Activated naive CD4-positive, alpha-beta T cell treated with anti-CD3 and anti-CD28 coated beads, Interleukin-2, amount 50 U/mL, for 72 hours (primary cell): Measurements from ENCODE around the gene UMAD1. TPM values are rescaled to one million over a fixed set of nuclear protein-coding genes. Genes with fewer than 3 reads are reported as not detected.
A peak's percentile ranks its signal among the peaks of the same experiment; 100 is the strongest.
"Not testable (repeated sequence)": the region's sequence is repeated elsewhere in the genome, so short reads cannot be mapped to it uniquely, and the experiment has no call there.

Source experiments
- ATAC-seq, 2 donors: fragments of 150-1000 bp; cut with Tn5 transposase; 2 replicates each; pipeline ENCODE4 v1.10.0; 2021; ENCODE audit warnings: mild to moderate bottlenecking in 2 of 2, moderate library complexity in 2 of 2
- DNase-seq, 2 donors: peaks; one replicate each; pipeline ENCODE4 v3.0.0; 2021 to 2022; ENCODE audit warnings: low spot score in 2 of 2
- H3K27ac Mint-ChIP-seq, 2 donors: one replicate each; pipeline ENCODE4 v1.8.0; 2022; ENCODE audit warnings: mild to moderate bottlenecking in 2 of 2, mixed read lengths in 2 of 2
- H3K36me3 Mint-ChIP-seq, 2 donors: one replicate each; pipeline ENCODE4 v1.8.0; 2022; ENCODE audit warnings: mixed read lengths in 2 of 2
- H3K9me3 Mint-ChIP-seq, 2 donors: one replicate each; pipeline ENCODE4 v1.8.0; 2022; ENCODE audit warnings: mixed read lengths in 2 of 2
- total RNA-seq, 2 donors: library from RNA; stranded (reverse); gene quantifications; one replicate each; pipeline ENCODE4 v1.2.3, GENCODE V29; 2022

The UMAD1 gene
- total RNA-seq, 2 donors from 2014 or later, result 11.8 to 13.0 TPM

GRCh38 chr7:7810380-7810779, 169.8 kb downstream of the UMAD1 start:
- H3K27ac Mint-ChIP-seq, result peak overlapping the region in 1 of 2 donors; percentile 9
- ATAC-seq (no peak), DNase-seq (no peak)
- H3K9me3 Mint-ChIP-seq, result no peaks in the 10 kb centered on the region
- H3K36me3 Mint-ChIP-seq, result peaks cover 0 to 4% of the 10 kb centered on the region in 2 donors

- no peak for DNase-seq
- H3K36me3 Mint-ChIP-seq, result peaks cover 0 to 4% of the 10 kb centered on the region in 2 donors
- no peak for ATAC-seq
- no peaks in the 10 kb centered on the region for H3K9me3 Mint-ChIP-seq
- peak overlapping the region in 1 of 2 donors; percentile 9 for H3K27ac Mint-ChIP-seq
Observed at GRCh38 chr7:7810826-7811225, 170.3 kb downstream of the UMAD1 start.

DNA sequence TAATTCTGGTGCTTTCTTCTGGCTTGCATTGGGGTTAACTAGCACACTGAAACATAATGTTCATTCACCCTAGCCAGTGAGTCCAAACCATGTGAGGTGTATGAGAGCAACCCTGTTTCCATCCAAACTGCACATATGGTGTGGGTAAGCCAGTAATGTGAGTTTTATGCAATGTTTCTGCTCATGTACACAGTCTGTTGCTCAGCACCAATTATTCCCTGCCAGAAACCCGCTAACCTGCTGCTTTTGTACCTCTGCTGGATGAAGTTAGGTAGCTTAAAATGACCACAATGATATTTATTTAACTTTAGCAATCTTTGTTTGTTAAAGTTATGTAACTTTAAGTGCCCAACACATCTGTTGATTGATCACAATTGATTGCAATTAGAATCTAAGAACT, 171.6 kb downstream of the UMAD1 start:
- Mint-ChIP-seq H3K36me3 (peaks cover 0 to 4% of the 10 kb centered on the region in 2 donors), H3K9me3 (no peaks in the 10 kb centered on the region), H3K27ac (no peak overlapping the region)
- no peak for DNase-seq
- no peak for ATAC-seq

DNA sequence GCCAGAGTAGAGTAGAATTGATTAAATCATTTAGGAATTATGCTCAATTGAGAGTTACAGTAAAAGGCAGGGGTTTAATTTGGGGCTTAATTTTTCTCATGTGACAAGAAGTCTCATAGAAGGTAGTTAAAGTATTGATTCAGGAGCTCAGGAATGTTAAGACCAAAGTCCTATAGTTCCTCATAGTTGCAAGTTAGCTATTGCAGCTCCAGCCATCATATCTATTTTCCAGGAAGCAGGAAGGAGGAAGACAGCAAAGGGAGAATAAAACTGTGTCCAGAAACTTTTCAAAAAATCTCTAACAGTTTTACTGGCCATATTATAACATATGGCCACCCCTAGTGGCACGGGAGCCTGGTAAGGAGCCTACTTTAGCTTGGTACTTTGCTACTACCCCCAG, 174.8 kb downstream of the UMAD1 start:
- DNase-seq (no peak), ATAC-seq (no peak)
- Mint-ChIP-seq H3K27ac (no peak overlapping the region), H3K36me3 (peaks cover 4 to 13% of the 10 kb centered on the region in 2 donors), H3K9me3 (no peaks in the 10 kb centered on the region)

DNA sequence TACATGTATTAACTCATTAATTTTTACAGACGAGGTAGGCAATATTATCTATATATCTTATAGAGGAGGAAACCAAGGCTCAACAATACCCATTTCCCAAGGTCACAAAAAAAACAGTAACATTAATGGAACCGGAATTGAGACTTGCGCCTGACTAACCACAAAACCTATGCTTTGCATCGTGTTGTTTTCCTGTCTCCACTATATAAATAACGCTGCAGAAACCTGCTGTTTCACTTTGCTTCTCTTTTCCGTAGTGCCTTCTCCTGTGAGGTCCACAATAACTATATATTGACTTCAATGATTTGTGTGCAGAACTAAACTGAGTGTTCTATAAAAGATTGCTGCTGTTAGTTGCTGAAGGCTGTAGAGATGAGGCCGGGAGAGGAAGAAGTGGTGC, 175.5 kb downstream of the UMAD1 start:
- no peak for DNase-seq
- H3K27ac Mint-ChIP-seq, result no peak overlapping the region
- peaks cover 4 to 13% of the 10 kb centered on the region in 2 donors for H3K36me3 Mint-ChIP-seq

GRCh38 chr7:7816816-7817536, 176.4 kb downstream of the UMAD1 start:
- ATAC-seq, result peak; percentile 47 to 88
- DNase-seq, result peak in 1 of 2 donors; percentile 26
- Mint-ChIP-seq H3K36me3 (peaks cover 4 to 8% of the 10 kb centered on the region in 2 donors), H3K9me3 (no peaks in the 10 kb centered on the region), H3K27ac (no peak overlapping the region)

More for the DNA sequence above, 175.5 kb downstream of the UMAD1 start:
- ATAC-seq, result no peak
- no peaks in the 10 kb centered on the region for H3K9me3 Mint-ChIP-seq

DNA sequence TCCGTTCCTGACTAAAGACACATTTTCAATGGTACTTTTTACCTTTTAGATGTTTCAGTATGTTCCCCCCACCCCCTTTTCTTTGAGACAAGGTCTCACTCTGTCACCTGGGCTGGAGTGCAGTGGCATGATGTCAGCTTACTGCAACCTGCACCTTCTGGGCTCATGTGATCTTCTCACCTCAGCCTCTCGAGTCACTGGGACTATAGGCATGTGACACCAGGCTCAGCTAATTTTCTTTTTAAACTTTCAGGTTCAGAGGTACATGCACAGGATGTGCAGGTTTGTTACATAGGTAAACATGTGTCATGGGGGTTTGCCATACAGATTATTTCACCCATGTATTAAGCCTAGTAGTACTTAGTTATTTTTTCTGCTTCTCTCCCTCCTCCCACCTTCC, 177.2 kb downstream of the UMAD1 start:
- no peak for DNase-seq
- peak in 1 of 2 donors; percentile 39 for ATAC-seq
- H3K36me3 Mint-ChIP-seq, result peaks cover 4 to 8% of the 10 kb centered on the region in 2 donors
- H3K9me3 Mint-ChIP-seq, result no peaks in the 10 kb centered on the region
- H3K27ac Mint-ChIP-seq, result peak overlapping the region in 1 of 2 donors; percentile 48

GRCh38 chr7:7818179-7818578, 177.6 kb downstream of the UMAD1 start:
- not testable (repeated sequence) for H3K9me3 Mint-ChIP-seq, H3K36me3 Mint-ChIP-seq, ATAC-seq, DNase-seq
- peak overlapping the region in 1 of 2 donors; percentile 24 for H3K27ac Mint-ChIP-seq

- peaks cover 0 to 7% of the 10 kb centered on the region in 2 donors for H3K9me3 Mint-ChIP-seq
- no peak for DNase-seq
- H3K36me3 Mint-ChIP-seq, result peaks cover 4 to 17% of the 10 kb centered on the region in 2 donors
- H3K27ac Mint-ChIP-seq, result no peak overlapping the region
- ATAC-seq, result no peak
Observed at GRCh38 chr7:7819442-7820247, 179.1 kb downstream of the UMAD1 start.

DNA sequence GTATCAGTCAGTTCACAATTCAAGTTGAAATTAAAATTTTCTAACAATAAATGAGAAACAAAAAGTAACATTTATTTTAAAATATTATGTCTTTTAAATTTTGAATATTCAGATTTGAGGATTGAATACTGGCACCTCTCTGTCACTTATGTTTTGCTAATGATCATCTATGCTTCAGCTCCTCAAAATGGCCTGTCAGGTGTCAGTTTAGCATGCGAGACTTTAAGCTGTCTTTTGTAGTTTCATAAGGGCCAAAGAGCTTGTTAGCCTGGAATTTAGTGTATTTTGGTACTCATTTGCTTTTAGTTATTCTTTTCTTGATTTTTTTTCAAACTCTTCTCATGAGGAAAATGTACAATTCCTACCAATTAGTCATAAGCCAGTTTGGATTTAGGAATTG, 179.9 kb downstream of the UMAD1 start:
- no peak for DNase-seq
- ATAC-seq, result no peak
- Mint-ChIP-seq H3K36me3 (peaks cover 11 to 22% of the 10 kb centered on the region in 2 donors), H3K27ac (no peak overlapping the region), H3K9me3 (peaks cover 6 to 7% of the 10 kb centered on the region in 2 donors)

- Mint-ChIP-seq H3K27ac (no peak overlapping the region), H3K36me3 (peaks cover 12 to 23% of the 10 kb centered on the region in 2 donors), H3K9me3 (peaks cover 6 to 7% of the 10 kb centered on the region in 2 donors)
- DNase-seq (no peak), ATAC-seq (no peak)
Observed at GRCh38 chr7:7820939-7821338, 180.4 kb downstream of the UMAD1 start.

DNA sequence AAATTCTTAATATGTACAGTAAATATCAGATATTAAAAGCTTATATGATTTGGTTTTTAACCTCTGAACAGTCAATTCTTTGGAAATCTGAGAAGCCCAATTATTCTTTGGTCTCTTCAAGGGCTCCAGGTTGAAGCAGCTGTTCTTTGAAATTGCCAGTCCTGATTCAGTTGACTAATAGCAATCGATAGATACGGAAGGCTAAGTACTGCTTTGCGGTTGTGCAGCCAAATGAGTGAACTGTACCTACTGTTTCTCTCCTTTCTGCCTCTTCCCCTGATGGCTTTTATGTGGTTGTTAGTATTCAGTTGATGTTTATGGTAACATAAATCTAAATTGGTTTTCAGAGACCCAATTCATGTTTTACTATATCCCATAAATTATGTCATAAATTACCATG, 181.0 kb downstream of the UMAD1 start:
- peaks cover 7 to 8% of the 10 kb centered on the region in 2 donors for H3K9me3 Mint-ChIP-seq
- ATAC-seq (no peak), DNase-seq (no peak)
- peaks cover 12 to 23% of the 10 kb centered on the region in 2 donors for H3K36me3 Mint-ChIP-seq
- H3K27ac Mint-ChIP-seq, result no peak overlapping the region

DNA sequence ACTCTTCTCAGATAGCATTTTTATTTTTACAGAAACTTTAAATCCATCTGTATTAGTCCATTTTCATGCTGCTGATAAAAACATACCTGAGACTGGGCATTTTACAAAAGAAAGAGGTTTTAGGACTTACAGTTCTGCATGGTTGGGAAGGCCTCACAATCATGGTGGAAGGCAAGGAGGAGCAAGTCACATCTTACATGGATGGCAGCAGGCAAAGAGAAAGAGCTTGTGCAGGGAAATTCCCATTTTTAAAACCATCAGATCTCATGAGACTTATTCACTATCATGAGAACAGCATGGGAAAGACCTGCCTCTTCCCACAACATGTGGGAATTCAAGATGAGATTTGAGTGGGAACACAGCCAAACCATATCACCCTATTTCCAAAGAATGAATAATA, 184.7 kb downstream of the UMAD1 start:
- not testable (repeated sequence) for DNase-seq, ATAC-seq, H3K27ac Mint-ChIP-seq
- Mint-ChIP-seq H3K36me3 (peaks cover 8 to 14% of the 10 kb centered on the region in 2 donors), H3K9me3 (peaks cover 7 to 10% of the 10 kb centered on the region in 2 donors)

DNA sequence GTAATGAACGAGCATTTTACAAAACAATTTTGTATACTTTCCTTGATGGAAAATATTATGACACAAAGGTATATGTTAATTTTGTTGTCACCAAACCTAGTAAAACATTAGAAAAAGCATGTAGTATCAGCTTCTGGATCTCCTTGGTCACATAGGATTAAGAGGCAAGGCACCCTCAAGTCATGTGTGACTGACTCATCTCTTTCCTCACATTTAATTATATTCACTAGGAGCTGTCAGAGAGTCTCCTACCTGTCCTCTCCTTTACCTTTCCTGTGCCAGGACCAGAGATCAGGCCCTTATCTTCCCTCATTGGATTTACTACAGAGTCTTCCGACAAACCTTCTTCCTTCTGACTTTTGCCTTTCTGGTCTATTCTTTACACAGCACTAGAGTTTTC, 189.1 kb downstream of the UMAD1 start:
- ATAC-seq (no peak), DNase-seq (no peak)
- H3K9me3 Mint-ChIP-seq, result peaks cover 0 to 16% of the 10 kb centered on the region in 2 donors
- peaks cover 20 to 25% of the 10 kb centered on the region in 2 donors for H3K36me3 Mint-ChIP-seq
- peak overlapping the region; percentile 58 to 65 for H3K27ac Mint-ChIP-seq

- DNase-seq, result no peak
- Mint-ChIP-seq H3K27ac (peak overlapping the region; percentile 58 to 65), H3K36me3 (peaks cover 16 to 19% of the 10 kb centered on the region in 2 donors), H3K9me3 (peaks cover 0 to 11% of the 10 kb centered on the region in 2 donors)
- ATAC-seq, result peak; percentile 84 to 95
Observed at GRCh38 chr7:7830122-7830878, 189.7 kb downstream of the UMAD1 start.

- no peak for DNase-seq
Observed at GRCh38 chr7:7832518-7832917, 192.0 kb downstream of the UMAD1 start.

More at GRCh38 chr7:7832518-7832917, 192.0 kb downstream of the UMAD1 start:
- ATAC-seq, result no peak
- Mint-ChIP-seq H3K36me3 (peaks cover 14 to 17% of the 10 kb centered on the region in 2 donors), H3K27ac (no peak overlapping the region), H3K9me3 (peaks cover 0 to 6% of the 10 kb centered on the region in 2 donors)
